ENCODE data around the gene MAN2B2. TPM values are rescaled to one million over a fixed set of nuclear protein-coding genes. Genes with fewer than 3 reads are reported as not detected.
"Not testable (repeated sequence)": the region's sequence is repeated elsewhere in the genome, so short reads cannot be mapped to it uniquely, and the experiment has no call there.

Gene MAN2B2
- total RNA-seq, 1 donor from 2014 or later, result 7.3 TPM

GRCh38 chr4:6659897-6660296 lies 84.9 kb downstream of the MAN2B2 start:
- FAIRE-seq (no peak), DNase-seq (ENCODE audit: low spot score in 2 of 2) (no peak)

- FAIRE-seq, result no peak
- DNase-seq (ENCODE audit: low spot score in 2 of 2), result no peak
These were observed 85.4 kb downstream of the MAN2B2 start for GRCh38 chr4:6660430-6660829.

GRCh38 chr4:6662591-6662990 lies 87.6 kb downstream of the MAN2B2 start:
- FAIRE-seq (no peak), DNase-seq (ENCODE audit: low spot score in 2 of 2) (no peak)

- FAIRE-seq (no peak), DNase-seq (ENCODE audit: low spot score in 2 of 2) (no peak)
These were observed 88.8 kb downstream of the MAN2B2 start for GRCh38 chr4:6663596-6664393.

GRCh38 chr4:6665320-6665654 lies 90.3 kb downstream of the MAN2B2 start:
- FAIRE-seq, result no peak
- DNase-seq (ENCODE audit: low spot score in 2 of 2), result no peak

- FAIRE-seq (no peak), DNase-seq (ENCODE audit: low spot score in 2 of 2) (no peak)
These were observed 93.4 kb downstream of the MAN2B2 start for GRCh38 chr4:6668391-6668790.

- no peak for FAIRE-seq
- no peak for DNase-seq (ENCODE audit: low spot score in 2 of 2)
These were observed 96.7 kb downstream of the MAN2B2 start for GRCh38 chr4:6671648-6672047.

GRCh38 chr4:6672131-6672530 lies 97.1 kb downstream of the MAN2B2 start:
- FAIRE-seq, result no peak
- no peak for DNase-seq (ENCODE audit: low spot score in 2 of 2)

GRCh38 chr4:6672541-6673190 lies 97.7 kb downstream of the MAN2B2 start:
- DNase-seq (ENCODE audit: low spot score in 2 of 2); FAIRE-seq: not testable (repeated sequence)

Other genes starting within 250 kb of the MAN2B2 start
- 46.9 TPM for gene PPP2R2C, start 102.6 kb upstream of the MAN2B2 start, total RNA-seq
- gene MRFAP1, start 65.5 kb downstream of the MAN2B2 start, total RNA-seq, result 83.2 TPM
- 0.41 TPM for gene S100P, start 118.7 kb downstream of the MAN2B2 start, total RNA-seq
- 100 TPM for gene MRFAP1L1, start 134.7 kb downstream of the MAN2B2 start, total RNA-seq
- 10.2 TPM for gene BLOC1S4, start 141.0 kb downstream of the MAN2B2 start, total RNA-seq
- 44.4 TPM for gene KIAA0232, start 207.5 kb downstream of the MAN2B2 start, total RNA-seq